Measurements from ENCODE around the gene DPP6.
"Not testable (repeated sequence)": the region's sequence is repeated elsewhere in the genome, so short reads cannot be mapped to it uniquely, and the experiment has no call there.

DPP6 gene

GRCh38 chr7:154071833-154072232 is 19.6 kb downstream of the DPP6 start:
- not testable (repeated sequence) for FAIRE-seq; DNase-seq (ENCODE audit: insufficient read length, low spot score)

GRCh38 chr7:154072395-154073181 is 20.4 kb downstream of the DPP6 start:
- DNase-seq (ENCODE audit: insufficient read length, low spot score) = not testable (repeated sequence)
- FAIRE-seq = peak; percentile 48

GRCh38 chr7:154078523-154078922 is 26.3 kb downstream of the DPP6 start:
- FAIRE-seq; DNase-seq (ENCODE audit: insufficient read length, low spot score): not testable (repeated sequence)

- FAIRE-seq; DNase-seq (ENCODE audit: insufficient read length, low spot score): not testable (repeated sequence)
These were observed 28.1 kb downstream of the DPP6 start for GRCh38 chr7:154080249-154080648.

GRCh38 chr7:154087037-154087725 is 35.0 kb downstream of the DPP6 start:
- not testable (repeated sequence) for FAIRE-seq; DNase-seq (ENCODE audit: insufficient read length, low spot score)

GRCh38 chr7:154092093-154092492 is 39.9 kb downstream of the DPP6 start:
- FAIRE-seq = not testable (repeated sequence)

GRCh38 chr7:154095201-154095600 is 43.0 kb downstream of the DPP6 start:
- not testable (repeated sequence) for DNase-seq (ENCODE audit: insufficient read length, low spot score); FAIRE-seq

More at GRCh38 chr7:154092093-154092492, 39.9 kb downstream of the DPP6 start:
- not testable (repeated sequence) for DNase-seq (ENCODE audit: insufficient read length, low spot score)

GRCh38 chr7:154105063-154105462 is 52.9 kb downstream of the DPP6 start:
- not testable (repeated sequence) for FAIRE-seq; DNase-seq (ENCODE audit: insufficient read length, low spot score)

- DNase-seq (ENCODE audit: insufficient read length, low spot score); FAIRE-seq: not testable (repeated sequence)
These were observed 57.4 kb downstream of the DPP6 start for GRCh38 chr7:154109615-154110014.

GRCh38 chr7:154113732-154114351 is 61.6 kb downstream of the DPP6 start:
- not testable (repeated sequence) for DNase-seq (ENCODE audit: insufficient read length, low spot score); FAIRE-seq

- not testable (repeated sequence) for DNase-seq (ENCODE audit: insufficient read length, low spot score)
- FAIRE-seq = peak; percentile 66
These were observed 65.5 kb downstream of the DPP6 start for GRCh38 chr7:154117411-154118390.

- not testable (repeated sequence) for FAIRE-seq
These were observed 68.6 kb downstream of the DPP6 start for GRCh38 chr7:154120825-154121224.

GRCh38 chr7:154122720-154123119 is 70.5 kb downstream of the DPP6 start:
- FAIRE-seq; DNase-seq (ENCODE audit: insufficient read length, low spot score): not testable (repeated sequence)

More at GRCh38 chr7:154120825-154121224, 68.6 kb downstream of the DPP6 start:
- DNase-seq (ENCODE audit: insufficient read length, low spot score) = not testable (repeated sequence)

- not testable (repeated sequence) for DNase-seq (ENCODE audit: insufficient read length, low spot score); FAIRE-seq
These were observed 71.2 kb downstream of the DPP6 start for GRCh38 chr7:154123397-154123796.

GRCh38 chr7:154129142-154129541 is 76.9 kb downstream of the DPP6 start:
- FAIRE-seq; DNase-seq (ENCODE audit: insufficient read length, low spot score): not testable (repeated sequence)

- not testable (repeated sequence) for FAIRE-seq; DNase-seq (ENCODE audit: insufficient read length, low spot score)
These were observed 80.4 kb downstream of the DPP6 start for GRCh38 chr7:154132617-154133016.

GRCh38 chr7:154133703-154134277 is 81.6 kb downstream of the DPP6 start:
- FAIRE-seq; DNase-seq (ENCODE audit: insufficient read length, low spot score): not testable (repeated sequence)

- not testable (repeated sequence) for DNase-seq (ENCODE audit: insufficient read length, low spot score); FAIRE-seq
These were observed 82.5 kb downstream of the DPP6 start for GRCh38 chr7:154134698-154135097.

GRCh38 chr7:154135646-154136045 is 83.4 kb downstream of the DPP6 start:
- FAIRE-seq; DNase-seq (ENCODE audit: insufficient read length, low spot score): not testable (repeated sequence)
